HUES64 (cell line): ENCODE data around the gene RIMS3.

Experiments used
- H3K27ac ChIP-seq: 2 replicates; pipeline ENCODE4 v1.7.0; 2013; ENCODE audit warnings: low read depth, low read length, inconsistent platforms
- H3K27me3 ChIP-seq: 2 replicates; pipeline ENCODE4 v1.6.1; 2013; ENCODE audit warnings: mild to moderate bottlenecking, low read length; ENCODE audit not compliant: insufficient read depth
- H3K36me3 ChIP-seq: 2 replicates; pipeline ENCODE4 v1.6.1; 2013; ENCODE audit warnings: mild to moderate bottlenecking, low read length; ENCODE audit not compliant: insufficient read depth
- H3K4me1 ChIP-seq: 2 replicates; pipeline ENCODE4 v1.6.1; 2013; ENCODE audit warnings: mild to moderate bottlenecking, low read length, moderate library complexity; ENCODE audit not compliant: insufficient read depth
- H3K4me3 ChIP-seq: 2 replicates; pipeline ENCODE4 v1.5.1; 2013; ENCODE audit warnings: mild to moderate bottlenecking, low read length, moderate library complexity
- H3K9ac ChIP-seq: 2 replicates; pipeline ENCODE4 v1.6.1; 2013; ENCODE audit warnings: mild to moderate bottlenecking, low read depth, low read length
- H3K9me3 ChIP-seq: 2 replicates; pipeline ENCODE4 v1.6.1; 2013; ENCODE audit warnings: low read depth, low read length; ENCODE audit not compliant: insufficient read depth
- WGBS: fragments of 150-250, 120-280 bp; methylation state at CpG from one replicate; pipeline ENCODE4 v1.1.7; 2013; ENCODE audit warnings: missing lambda C conversion rate; 5-methylcytosine and 5-hydroxymethylcytosine counted together

RIMS3 gene

DNA sequence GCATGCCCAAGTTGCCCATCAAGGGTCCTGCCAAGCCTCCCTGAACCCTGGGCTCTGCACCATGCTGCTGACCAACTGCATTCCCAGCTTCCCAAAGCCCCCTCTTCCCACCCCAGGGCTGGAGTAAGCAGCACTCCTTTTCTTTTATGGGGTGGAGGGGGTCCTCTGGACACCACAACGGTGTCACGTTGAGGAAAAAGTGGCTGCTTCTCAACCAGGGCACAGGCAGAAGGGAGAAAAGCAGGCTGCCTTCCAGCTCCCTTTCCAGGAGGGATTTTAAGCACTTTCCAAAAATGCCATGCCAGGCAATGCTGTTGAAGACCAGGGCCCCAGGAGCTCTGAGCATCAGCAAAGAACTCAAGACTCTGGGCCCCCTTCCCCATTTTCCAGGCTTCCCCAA lies 691 bp downstream of the RIMS3 start:
- Histone ChIP-seq H3K27me3 (no peaks in the 10 kb centered on the region), H3K4me3 (peak overlapping the region; percentile 72), H3K4me1 (peaks cover 32% of the 10 kb centered on the region), H3K9me3 (no peaks in the 10 kb centered on the region), H3K27ac (no peak overlapping the region), H3K9ac (no peak overlapping the region), H3K36me3 (no peaks in the 10 kb centered on the region)
- 24% methylated on average over 2 of the region's 2 CpGs for WGBS

DNA sequence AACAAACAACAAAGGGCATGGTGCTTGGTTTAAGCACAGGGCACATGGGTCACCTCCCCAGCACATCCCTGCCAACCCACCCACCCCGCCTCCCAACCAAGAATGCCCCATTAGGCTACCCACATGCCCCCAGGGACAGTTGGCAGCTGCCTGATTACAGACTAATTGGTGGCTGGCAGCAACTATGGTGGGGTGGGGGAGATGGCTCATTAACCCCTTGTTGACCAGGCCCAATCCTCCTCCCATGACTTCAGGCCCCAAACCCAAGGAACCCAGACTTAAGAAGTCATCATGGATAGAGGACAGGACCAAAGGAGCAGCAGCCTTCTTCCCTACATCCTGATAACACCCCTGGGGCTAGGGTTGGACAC lies 1.3 kb downstream of the RIMS3 start:
- H3K27me3 ChIP-seq = no peaks in the 10 kb centered on the region
- H3K36me3 ChIP-seq = no peaks in the 10 kb centered on the region
- H3K27ac ChIP-seq = no peak overlapping the region
- peak overlapping the region; percentile 72; the same call in 1 of the 2 replicates for H3K4me3 ChIP-seq
- 85% methylated on average over 1 of the region's 1 CpG for WGBS
- no peaks in the 10 kb centered on the region for H3K9me3 ChIP-seq
- no peak overlapping the region for H3K9ac ChIP-seq
- peaks cover 32% of the 10 kb centered on the region for H3K4me1 ChIP-seq

DNA sequence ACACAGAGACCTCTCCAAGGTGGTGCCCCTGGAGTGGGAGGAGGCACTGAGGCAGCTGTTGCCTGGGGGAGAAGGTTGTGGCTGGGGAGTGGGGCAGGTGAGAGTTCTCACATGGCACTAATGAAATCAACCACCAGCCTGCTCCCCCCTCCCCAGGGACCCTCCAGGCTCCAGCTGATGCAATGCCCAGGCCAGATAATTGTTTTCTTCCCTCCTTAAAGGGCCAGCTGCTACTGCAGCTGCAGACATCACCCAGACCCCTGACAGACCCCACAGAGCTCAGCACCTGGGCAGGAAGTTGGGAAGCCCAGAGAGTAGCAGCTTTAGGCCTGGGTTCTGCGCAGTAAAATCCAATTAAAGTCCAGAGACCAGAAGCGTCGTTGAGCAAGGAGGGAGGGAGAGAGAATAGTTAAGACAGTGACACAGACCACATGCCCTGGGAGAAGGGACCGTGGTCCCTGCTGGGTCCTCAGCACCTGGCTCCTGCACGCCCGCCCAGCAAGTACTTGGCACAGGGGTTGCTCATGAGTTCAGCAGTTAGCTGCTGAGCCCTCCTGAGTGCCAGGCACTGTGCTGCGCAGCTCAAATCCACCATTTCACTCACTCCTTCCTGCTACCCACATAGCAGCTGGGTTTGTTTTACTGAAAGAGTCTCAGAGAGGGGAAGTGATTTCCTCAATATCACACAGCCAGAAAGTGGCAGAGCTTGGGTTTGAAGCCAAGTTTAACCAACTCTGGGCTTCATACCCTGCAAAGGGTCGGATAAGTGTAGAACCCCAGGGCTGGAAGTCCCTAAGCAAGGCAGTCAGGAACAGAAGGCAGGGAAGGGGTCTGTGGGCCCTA lies 1.9 kb downstream of the RIMS3 start:
- no peaks in the 10 kb centered on the region for H3K36me3 ChIP-seq
- H3K27ac ChIP-seq = no peak overlapping the region; the same call in 1 of the 2 replicates
- 70% methylated on average over 8 of the region's 8 CpGs for WGBS
- H3K9ac ChIP-seq = peak overlapping the region; percentile 42; the same call in 1 of the 2 replicates
- no peaks in the 10 kb centered on the region for H3K9me3 ChIP-seq
- H3K4me1 ChIP-seq = peaks cover 32% of the 10 kb centered on the region
- no peak overlapping the region for H3K4me3 ChIP-seq
- no peaks in the 10 kb centered on the region for H3K27me3 ChIP-seq

- H3K27ac ChIP-seq = peak overlapping the region; percentile 22; the same call in 1 of the 2 replicates
- no peak overlapping the region for H3K4me3 ChIP-seq
- H3K36me3 ChIP-seq = no peaks in the 10 kb centered on the region
- peaks cover 32% of the 10 kb centered on the region for H3K4me1 ChIP-seq
- 0 out of 2 replicates have a peak overlapping the region, but pooled peaks have one; percentile 42 for H3K9ac ChIP-seq
- H3K9me3 ChIP-seq = no peaks in the 10 kb centered on the region
- no peaks in the 10 kb centered on the region for H3K27me3 ChIP-seq
- WGBS = 81% methylated on average over 4 of the region's 4 CpGs
Observed at GRCh38 chr1:40662864-40663263, 2.6 kb downstream of the RIMS3 start.

DNA sequence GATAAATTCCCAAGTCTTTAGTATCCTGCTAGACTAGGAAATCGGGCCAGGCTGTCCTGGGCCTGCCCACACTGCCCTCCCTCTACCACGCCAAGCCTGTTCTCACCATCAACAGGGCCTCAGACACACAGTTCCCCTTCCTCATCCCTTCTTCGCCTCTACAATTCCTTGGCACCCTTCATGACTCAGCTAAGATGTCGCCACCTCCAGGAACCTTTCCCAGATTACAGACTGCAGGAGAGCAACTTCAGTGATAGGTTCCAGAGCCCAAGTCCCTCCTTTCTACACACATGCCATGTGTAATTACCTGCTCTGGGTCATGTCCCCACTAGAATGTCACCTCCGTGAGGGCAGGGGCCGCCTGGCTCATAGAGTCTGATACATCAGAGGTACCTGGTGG lies 3.3 kb downstream of the RIMS3 start:
- WGBS = 76% methylated on average over 6 of the region's 6 CpGs

DNA sequence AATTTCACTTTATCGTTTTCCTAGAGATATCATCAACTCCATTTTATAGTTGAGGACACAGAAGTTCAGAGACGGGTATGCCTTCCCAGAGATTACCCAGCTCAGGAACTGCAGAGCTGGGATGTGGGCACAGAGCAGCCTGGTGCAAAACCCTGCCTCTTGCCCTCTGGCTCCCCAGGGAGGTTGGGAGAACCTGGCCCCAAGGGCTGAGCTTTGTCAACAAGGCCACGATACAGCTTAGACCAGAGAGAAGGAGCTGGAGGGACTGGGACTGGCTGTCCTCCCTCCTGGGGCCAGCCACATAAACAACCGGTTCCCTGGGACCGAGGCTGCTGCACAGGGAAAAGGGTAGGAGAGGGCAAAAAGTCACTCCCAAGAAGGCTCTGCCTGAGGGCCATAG lies 3.8 kb downstream of the RIMS3 start:
- peaks cover 32% of the 10 kb centered on the region for H3K4me1 ChIP-seq
- no peaks in the 10 kb centered on the region for H3K9me3 ChIP-seq
- H3K27me3 ChIP-seq = no peaks in the 10 kb centered on the region
- H3K4me3 ChIP-seq = no peak overlapping the region
- no peak overlapping the region for H3K27ac ChIP-seq
- no peak overlapping the region for H3K9ac ChIP-seq
- WGBS = 81% methylated on average over 5 of the region's 5 CpGs
- H3K36me3 ChIP-seq = no peaks in the 10 kb centered on the region

More for the DNA sequence above, 3.3 kb downstream of the RIMS3 start:
- H3K4me1 ChIP-seq = peaks cover 32% of the 10 kb centered on the region
- H3K9ac ChIP-seq = no peak overlapping the region
- no peak overlapping the region; the same call in 1 of the 2 replicates for H3K27ac ChIP-seq
- no peaks in the 10 kb centered on the region for H3K27me3 ChIP-seq
- H3K9me3 ChIP-seq = no peaks in the 10 kb centered on the region
- H3K4me3 ChIP-seq = no peak overlapping the region
- no peaks in the 10 kb centered on the region for H3K36me3 ChIP-seq

DNA sequence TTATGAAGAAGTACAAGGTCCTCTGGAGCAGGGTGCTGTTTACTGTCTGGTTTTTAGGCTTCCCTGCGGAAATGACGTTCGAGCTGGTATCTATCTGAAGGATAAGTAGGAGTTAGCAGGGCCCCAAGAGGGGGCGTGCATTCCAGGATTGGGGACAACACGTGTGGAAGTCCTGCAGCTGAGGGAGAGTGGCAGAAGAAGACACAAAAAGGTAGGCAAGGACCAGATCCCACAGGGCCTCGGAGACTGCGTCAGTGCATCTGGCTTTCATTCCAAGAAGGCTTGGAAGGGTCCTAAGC lies 5.9 kb downstream of the RIMS3 start:
- H3K9me3 ChIP-seq = no peaks in the 10 kb centered on the region
- peaks cover 35% of the 10 kb centered on the region for H3K4me1 ChIP-seq
- no peak overlapping the region for H3K9ac ChIP-seq
- H3K27ac ChIP-seq = no peak overlapping the region
- H3K4me3 ChIP-seq = no peak overlapping the region
- H3K27me3 ChIP-seq = no peaks in the 10 kb centered on the region
- 79% methylated on average over 7 of the region's 7 CpGs for WGBS
- no peaks in the 10 kb centered on the region for H3K36me3 ChIP-seq

GRCh38 chr1:40658751-40659648 lies 6.5 kb downstream of the RIMS3 start:
- 89% methylated on average over 16 of the region's 16 CpGs for WGBS

GRCh38 chr1:40657046-40657445 lies 8.4 kb downstream of the RIMS3 start:
- Histone ChIP-seq H3K9ac (no peak overlapping the region), H3K4me3 (no peak overlapping the region), H3K9me3 (no peaks in the 10 kb centered on the region), H3K27me3 (no peaks in the 10 kb centered on the region), H3K4me1 (peaks cover 25% of the 10 kb centered on the region), H3K36me3 (no peaks in the 10 kb centered on the region), H3K27ac (no peak overlapping the region)
- WGBS = 87% methylated on average over 7 of the region's 7 CpGs

More at GRCh38 chr1:40658751-40659648, 6.5 kb downstream of the RIMS3 start:
- Histone ChIP-seq H3K4me3 (no peak overlapping the region), H3K27ac (no peak overlapping the region), H3K27me3 (no peaks in the 10 kb centered on the region), H3K4me1 (peaks cover 34% of the 10 kb centered on the region), H3K9ac (no peak overlapping the region), H3K36me3 (no peaks in the 10 kb centered on the region), H3K9me3 (no peaks in the 10 kb centered on the region)

- H3K36me3 ChIP-seq = no peaks in the 10 kb centered on the region
- H3K9me3 ChIP-seq = no peaks in the 10 kb centered on the region
- H3K27ac ChIP-seq = no peak overlapping the region
- peaks cover 20% of the 10 kb centered on the region for H3K4me1 ChIP-seq
- WGBS = 6% methylated on average over 22 of the region's 35 CpGs
- peak overlapping the region; percentile 76 for H3K9ac ChIP-seq
- H3K27me3 ChIP-seq = no peaks in the 10 kb centered on the region
- H3K4me3 ChIP-seq = peak overlapping the region; percentile 56
Observed at GRCh38 chr1:40653851-40654537, 11.5 kb downstream of the RIMS3 start.

GRCh38 chr1:40652979-40653378 lies 12.5 kb downstream of the RIMS3 start:
- Histone ChIP-seq H3K4me3 (no peak overlapping the region), H3K27me3 (no peaks in the 10 kb centered on the region), H3K9me3 (no peaks in the 10 kb centered on the region), H3K36me3 (no peaks in the 10 kb centered on the region), H3K9ac (no peak overlapping the region), H3K27ac (no peak overlapping the region), H3K4me1 (peaks cover 20% of the 10 kb centered on the region)
- WGBS = 93% methylated on average over 4 of the region's 4 CpGs
